HCT116 (cell line): Measurements from ENCODE around the gene RAD23A. TPM values are rescaled to one million over a fixed set of nuclear protein-coding genes. Genes with fewer than 3 reads are reported as not detected.

Experiments
- ATAC-seq: fragments of 200-7000 bp; cut with Tn5 transposase; 2 replicates; pipeline ENCODE4 v1.9.1; 2020; ENCODE audit warnings: mild to moderate bottlenecking, moderate library complexity
- BruUV-seq: library from RNA; stranded (reverse); fragments of 400-500 nt; replicated peaks from 2 replicates; lab custom pipeline; 2021; lab: Mats Ljungman, UMichigan
- CTCF ChIA-PET: fragments of 300-600 bp; sonication (Branson Sonifier 250); formaldehyde crosslinking; loops from one replicate; lab custom pipeline; 2021; ENCODE audit warnings: antibody characterized with exemption; lab: Charles Lee
- POLR2A ChIA-PET: fragments of 300-600, 350-600 bp; sonication (Branson Sonifier 250); formaldehyde crosslinking; loops from one replicate; lab custom pipeline; 2021; ENCODE audit warnings: antibody characterized with exemption; lab: Charles Lee
- RAD21 ChIA-PET, 2 experiments: fragments of 300-600 bp; sonication (Branson Sonifier 250); formaldehyde crosslinking; loops; one replicate each; lab custom pipeline; 2023; ENCODE audit warnings: low total read pairs in 2 of 2; ENCODE audit not compliant: uncharacterized antibody in 2 of 2, unreplicated experiment in 2 of 2, low non-redundant PET in 1 of 2; lab: Charles Lee
- DNase-seq: peaks from one replicate; pipeline ENCODE4 v3.0.0-alpha.2; 2010; ENCODE audit warnings: low read depth, low spot score
- H2AFZ ChIP-seq: fragments of 200-600 bp; shearing (Covaris generic), sonication (generic); 2 replicates; pipeline ENCODE4 v1.6.1; 2017; ENCODE audit warnings: low read depth, mixed run types, mixed read lengths, antibody characterized with exemption, low read length; ENCODE audit not compliant: poor library complexity, severe bottlenecking
- H3K27ac ChIP-seq: 2 replicates; pipeline ENCODE4 v1.5.1; 2012; ENCODE audit warnings: low read depth, low read length
- H3K27me3 ChIP-seq: fragments of 200-600 bp; sonication (generic); 2 replicates; pipeline ENCODE4 v1.6.1; 2016; ENCODE audit warnings: mixed run types, low read length, mixed read lengths; ENCODE audit not compliant: insufficient read depth
- H3K36me3 ChIP-seq, 2 experiments: fragments of 200-500 bp in 1 of 2; fragments of 200-600 bp in 1 of 2; sonication (Bioruptor generic) in 1 of 2; sonication (generic) in 1 of 2; 2 replicates each; pipeline versions ENCODE4 v1.5.1 to v1.6.1; 2014 to 2016; ENCODE audit warnings: low read length in 2 of 2, inconsistent platforms in 1 of 2, mixed read lengths in 1 of 2, mixed run types in 1 of 2; ENCODE audit not compliant: insufficient read depth in 2 of 2, control insufficient read depth in 1 of 2
- H3K4me1 ChIP-seq, 2 experiments: fragments of 200-600 bp in 1 of 2; sonication (generic) in 1 of 2; 2 replicates each; pipeline versions ENCODE4 v1.5.1 to v1.6.1; 2012 to 2017; ENCODE audit warnings: low read length in 2 of 2, inconsistent platforms in 1 of 2, mild to moderate bottlenecking in 1 of 2, mixed read lengths in 1 of 2, mixed run types in 1 of 2, moderate library complexity in 1 of 2; ENCODE audit not compliant: insufficient read depth in 2 of 2, control insufficient read depth in 1 of 2
- H3K4me2 ChIP-seq: fragments of 200-600 bp; sonication (generic); 2 replicates; pipeline ENCODE4 v1.6.1; 2017; ENCODE audit warnings: mixed run types, low read length, mixed read lengths
- H3K4me3 ChIP-seq, 2 experiments: fragments of 200-600 bp in 1 of 2; sonication (generic) in 1 of 2; replicated peaks in 1 of 2; 2 replicates each; pipeline ENCODE4 v1.5.1; 2011 to 2016; ENCODE audit warnings: low read length in 2 of 2, control low read depth in 1 of 2, low read depth in 1 of 2, mild to moderate bottlenecking in 1 of 2, mixed read lengths in 1 of 2, mixed run types in 1 of 2
- H3K79me2 ChIP-seq: fragments of 200-600 bp; sonication (generic); 2 replicates; pipeline ENCODE4 v1.6.1; 2017; ENCODE audit warnings: mild to moderate bottlenecking, mixed run types, low read length, moderate library complexity, mixed read lengths; ENCODE audit not compliant: insufficient read depth
- H3K9ac ChIP-seq: fragments of 200-600 bp; sonication (generic); 2 replicates; pipeline ENCODE4 v1.6.1; 2016; ENCODE audit warnings: low read length, mixed read lengths
- H3K9me2 ChIP-seq: fragments of 200-600 bp; sonication (generic), shearing (Covaris generic); 2 replicates; pipeline ENCODE4 v1.6.1; 2017; ENCODE audit warnings: mixed run types, mild to moderate bottlenecking, moderate library complexity; ENCODE audit not compliant: insufficient read depth
- H3K9me3 ChIP-seq, 2 experiments: fragments of 200-500 bp in 1 of 2; fragments of 200-600 bp in 1 of 2; sonication (Bioruptor generic) in 1 of 2; sonication (generic) in 1 of 2; 2 replicates each; pipeline ENCODE4 v1.6.1; 2014 to 2017; ENCODE audit warnings: low read length in 2 of 2, mixed read lengths in 2 of 2, inconsistent platforms in 1 of 2, low read depth in 1 of 2, mild to moderate bottlenecking in 1 of 2, mixed run types in 1 of 2, moderate library complexity in 1 of 2; ENCODE audit not compliant: control insufficient read depth in 1 of 2, insufficient read depth in 1 of 2
- H4K20me1 ChIP-seq: fragments of 200-600 bp; sonication (generic), shearing (Covaris generic); 2 replicates; pipeline ENCODE4 v1.6.1; 2017; ENCODE audit warnings: mixed run types, mild to moderate bottlenecking, moderate library complexity; ENCODE audit not compliant: insufficient read depth
- CEBPB ChIP-seq: IDR thresholded peaks from 2 replicates; pipeline ENCODE4 v1.6.1; 2012; ENCODE audit warnings: low read depth
- EGR1 ChIP-seq: IDR thresholded peaks from 2 replicates; pipeline ENCODE4 v1.6.1; 2012; ENCODE audit warnings: low read depth
- EZH2 ChIP-seq: fragments of 200-600 bp; sonication (generic); IDR thresholded peaks from 2 replicates; pipeline ENCODE4 v1.6.1; 2017; ENCODE audit warnings: antibody characterized with exemption, mixed run types
- EZH2phosphoT487 ChIP-seq: fragments of 200-600 bp; IDR thresholded peaks from 2 replicates; pipeline ENCODE4 v1.6.1; 2018; ENCODE audit warnings: antibody characterized with exemption, borderline replicate concordance
- FOSL1 ChIP-seq: IDR thresholded peaks from 2 replicates; pipeline ENCODE4 v1.6.1; 2012; ENCODE audit warnings: low read depth
- JUND ChIP-seq: IDR thresholded peaks from 2 replicates; pipeline ENCODE4 v1.6.1; 2012
- POLR2A ChIP-seq: IDR thresholded peaks from 2 replicates; pipeline ENCODE4 v1.7.0; 2011; ENCODE audit warnings: borderline replicate concordance; ENCODE audit not compliant: insufficient read depth, insufficient read length; ENCODE audit errors: extremely low read depth
- POLR2AphosphoS5 ChIP-seq: IDR thresholded peaks from 2 replicates; pipeline ENCODE4 v1.6.1; 2011; ENCODE audit warnings: mild to moderate bottlenecking, low read depth, low read length, moderate library complexity
- SIN3A ChIP-seq: IDR thresholded peaks from 2 replicates; pipeline ENCODE4 v1.6.1; 2012; ENCODE audit warnings: low read depth
- SP1 ChIP-seq: IDR thresholded peaks from 2 replicates; pipeline ENCODE4 v1.6.1; 2012; ENCODE audit warnings: low read depth
- SRF ChIP-seq: IDR thresholded peaks from 2 replicates; pipeline ENCODE4 v1.6.1; 2012; ENCODE audit warnings: low read depth
- YY1 ChIP-seq: IDR thresholded peaks from 2 replicates; pipeline ENCODE4 v1.6.1; 2011; ENCODE audit warnings: low read length, low read depth, moderate library complexity, mild to moderate bottlenecking; ENCODE audit not compliant: insufficient replicate concordance; ENCODE audit errors: extremely low read depth
- ZFX ChIP-seq: fragments of 450-650 bp; IDR thresholded peaks from 2 replicates; pipeline ENCODE4 v1.6.1; 2017
- intact Hi-C: fragments of 100-400 bp; cut with micrococcal nuclease; formaldehyde crosslinking; loops from 2 replicates; pipeline ENCODE4 v1.10.0; 2022
- total RNA-seq: library from RNA; stranded (reverse); gene quantifications from one replicate; pipeline ENCODE4 v1.2.1, GENCODE V29; 2021; ENCODE audit not compliant: unreplicated experiment
- TF ChIP-seq, protein P1 (sequence below): IDR thresholded peaks from 2 replicates; pipeline ENCODE4 v1.6.1; 2012
- TF ChIP-seq, protein P2 (sequence below): IDR thresholded peaks from 2 replicates; pipeline ENCODE4 v1.6.1; 2012
- TF ChIP-seq, protein P3 (sequence below): IDR thresholded peaks from 2 replicates; pipeline ENCODE4 v1.6.1; 2011; ENCODE audit warnings: mild to moderate bottlenecking, low read length, moderate library complexity; ENCODE audit not compliant: insufficient replicate concordance; ENCODE audit errors: extremely low read depth

The RAD23A gene
- total RNA-seq, 1 experiment from 2014 or later = 163 TPM

DNA sequence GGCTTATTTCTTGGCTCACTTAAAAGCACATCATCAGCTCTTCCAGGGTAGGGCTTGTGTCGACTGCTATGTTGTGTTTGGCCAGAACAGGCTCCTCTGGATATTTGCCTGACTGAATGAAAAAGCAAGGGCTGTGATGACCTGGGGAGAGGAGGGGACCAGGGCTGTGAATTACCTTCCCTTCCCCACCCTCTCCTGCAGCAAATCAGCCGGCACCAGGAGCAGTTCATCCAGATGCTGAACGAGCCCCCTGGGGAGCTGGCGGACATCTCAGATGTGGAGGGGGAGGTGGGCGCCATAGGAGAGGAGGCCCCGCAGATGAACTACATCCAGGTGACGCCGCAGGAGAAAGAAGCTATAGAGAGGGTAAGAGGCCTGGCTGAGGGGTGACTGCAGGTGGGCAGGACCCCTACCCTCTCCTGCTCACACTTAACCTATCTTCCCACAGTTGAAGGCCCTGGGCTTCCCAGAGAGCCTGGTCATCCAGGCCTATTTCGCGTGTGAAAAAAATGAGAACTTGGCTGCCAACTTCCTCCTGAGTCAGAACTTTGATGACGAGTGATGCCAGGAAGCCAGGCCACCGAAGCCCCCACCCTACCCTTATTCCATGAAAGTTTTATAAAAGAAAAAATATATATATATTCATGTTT lies 7.0 kb downstream of the RAD23A start:
- Histone ChIP-seq H3K79me2 (peaks cover 77% of the 10 kb centered on the region), H3K4me3 (no peak overlapping the region), H3K27ac (no peak overlapping the region), H3K4me2 (no peak overlapping the region), H3K36me3 (peaks cover 31 to 52% of the 10 kb centered on the region in 2 experiments), H4K20me1 (no peaks in the 10 kb centered on the region; the same call in 1 of the 2 replicates), H3K9me3 (no peaks in the 10 kb centered on the region), H2AFZ (no peak overlapping the region), H3K9me2 (no peaks in the 10 kb centered on the region), H3K4me1 (peaks cover 9 to 26% of the 10 kb centered on the region in 2 experiments), H3K9ac (no peak overlapping the region), H3K27me3 (no peaks in the 10 kb centered on the region)
- ChIA-PET RAD21 (no interaction called here), POLR2A (no interaction called here), CTCF (interaction anchor here (1.6 kb wide), 1 partner anchor 13 kb away, joined by 6 read pairs; no protein-coding TSS in a partner anchor)
- DNase-seq (no peak), ATAC-seq (no peak)
- BruUV-seq = no TSS peak
- intact Hi-C loops = no loop called here
- no peak for TF ChIP-seq SP1
- no peak for TF ChIP-seq POLR2A
- no peak for TF ChIP-seq SRF
- TF ChIP-seq YY1 = no peak
- TF ChIP-seq ZFX = no peak
- TF ChIP-seq EGR1 = no peak
- no peak for TF ChIP-seq POLR2AphosphoS5
- TF ChIP-seq, protein P1, sequence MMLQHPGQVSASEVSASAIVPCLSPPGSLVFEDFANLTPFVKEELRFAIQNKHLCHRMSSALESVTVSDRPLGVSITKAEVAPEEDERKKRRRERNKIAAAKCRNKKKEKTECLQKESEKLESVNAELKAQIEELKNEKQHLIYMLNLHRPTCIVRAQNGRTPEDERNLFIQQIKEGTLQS = no peak
- no peak for TF ChIP-seq FOSL1

DNA sequence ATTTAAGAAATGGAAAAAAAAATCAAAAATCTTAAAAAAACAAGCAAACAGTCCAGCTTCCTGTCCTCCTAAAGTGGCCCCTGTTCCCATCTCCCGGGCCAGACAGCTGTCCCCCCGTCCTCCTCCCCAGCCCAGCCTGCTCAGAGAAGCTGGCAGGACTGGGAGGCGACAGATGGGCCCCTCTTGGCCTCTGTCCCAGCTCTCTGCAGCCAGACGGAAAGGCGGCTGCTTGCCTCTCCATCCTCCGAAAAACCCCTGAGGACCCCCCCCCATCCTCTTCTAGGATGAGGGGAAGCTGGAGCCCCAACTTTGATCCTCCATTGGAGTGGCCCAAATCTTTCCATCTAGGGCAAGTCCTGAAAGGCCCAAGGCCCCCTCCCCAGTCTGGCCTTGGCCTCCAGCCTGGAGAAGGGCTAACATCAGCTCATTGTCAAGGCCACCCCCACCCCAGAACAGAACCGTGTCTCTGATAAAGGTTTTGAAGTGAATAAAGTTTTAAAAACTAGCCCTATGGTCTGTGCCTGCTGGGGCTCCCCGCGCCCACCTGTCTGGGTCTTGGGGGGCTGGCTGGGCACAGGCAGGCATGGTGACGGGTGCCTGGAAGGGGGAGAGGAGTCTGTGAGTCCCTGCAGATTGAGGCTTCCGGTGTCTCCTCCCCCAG lies 7.6 kb downstream of the RAD23A start:
- H3K9ac ChIP-seq = no peak overlapping the region
- no peak overlapping the region for H3K4me2 ChIP-seq
- DNase-seq (no peak), ATAC-seq (no peak)
- H4K20me1 ChIP-seq = no peaks in the 10 kb centered on the region; the same call in 1 of the 2 replicates
- ChIA-PET RAD21 (no interaction called here), CTCF (interaction anchor here (1.6 kb wide), 1 partner anchor 12 kb away, joined by 6 read pairs; no protein-coding TSS in a partner anchor), POLR2A (interaction anchor here (1.7 kb wide), 1 partner anchor 12 kb away, joined by 5 read pairs; no protein-coding TSS in a partner anchor)
- no peaks in the 10 kb centered on the region for H3K9me3 ChIP-seq
- H2AFZ ChIP-seq = no peak overlapping the region
- intact Hi-C loops = no loop called here
- no peaks in the 10 kb centered on the region for H3K9me2 ChIP-seq
- H3K27me3 ChIP-seq = no peaks in the 10 kb centered on the region
- no peak overlapping the region for H3K4me3 ChIP-seq
- H3K4me1 ChIP-seq = peaks cover 9 to 29% of the 10 kb centered on the region in 2 experiments
- H3K79me2 ChIP-seq = peaks cover 70% of the 10 kb centered on the region
- BruUV-seq = TSS peak; percentile 65
- H3K36me3 ChIP-seq = peaks cover 29 to 46% of the 10 kb centered on the region in 2 experiments
- H3K27ac ChIP-seq = no peak overlapping the region
- TF ChIP-seq EZH2 = no peak
- TF ChIP-seq, protein P1 = no peak
- no peak for TF ChIP-seq JUND
- TF ChIP-seq, protein P2, sequence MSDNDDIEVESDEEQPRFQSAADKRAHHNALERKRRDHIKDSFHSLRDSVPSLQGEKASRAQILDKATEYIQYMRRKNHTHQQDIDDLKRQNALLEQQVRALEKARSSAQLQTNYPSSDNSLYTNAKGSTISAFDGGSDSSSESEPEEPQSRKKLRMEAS = no peak
- no peak for TF ChIP-seq EZH2phosphoT487
- TF ChIP-seq, protein P3, sequence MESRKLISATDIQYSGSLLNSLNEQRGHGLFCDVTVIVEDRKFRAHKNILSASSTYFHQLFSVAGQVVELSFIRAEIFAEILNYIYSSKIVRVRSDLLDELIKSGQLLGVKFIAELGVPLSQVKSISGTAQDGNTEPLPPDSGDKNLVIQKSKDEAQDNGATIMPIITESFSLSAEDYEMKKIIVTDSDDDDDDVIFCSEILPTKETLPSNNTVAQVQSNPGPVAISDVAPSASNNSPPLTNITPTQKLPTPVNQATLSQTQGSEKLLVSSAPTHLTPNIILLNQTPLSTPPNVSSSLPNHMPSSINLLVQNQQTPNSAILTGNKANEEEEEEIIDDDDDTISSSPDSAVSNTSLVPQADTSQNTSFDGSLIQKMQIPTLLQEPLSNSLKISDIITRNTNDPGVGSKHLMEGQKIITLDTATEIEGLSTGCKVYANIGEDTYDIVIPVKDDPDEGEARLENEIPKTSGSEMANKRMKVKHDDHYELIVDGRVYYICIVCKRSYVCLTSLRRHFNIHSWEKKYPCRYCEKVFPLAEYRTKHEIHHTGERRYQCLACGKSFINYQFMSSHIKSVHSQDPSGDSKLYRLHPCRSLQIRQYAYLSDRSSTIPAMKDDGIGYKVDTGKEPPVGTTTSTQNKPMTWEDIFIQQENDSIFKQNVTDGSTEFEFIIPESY = no peak
- no peak for TF ChIP-seq SIN3A
- no peak for TF ChIP-seq EGR1
- TF ChIP-seq POLR2AphosphoS5 = no peak
- TF ChIP-seq CEBPB = no peak
- TF ChIP-seq FOSL1 = no peak
